ENCODE data around the gene PRKCA.
"Not testable (repeated sequence)": the region's sequence is repeated elsewhere in the genome, so short reads cannot be mapped to it uniquely, and the experiment has no call there.

PRKCA gene

DNA sequence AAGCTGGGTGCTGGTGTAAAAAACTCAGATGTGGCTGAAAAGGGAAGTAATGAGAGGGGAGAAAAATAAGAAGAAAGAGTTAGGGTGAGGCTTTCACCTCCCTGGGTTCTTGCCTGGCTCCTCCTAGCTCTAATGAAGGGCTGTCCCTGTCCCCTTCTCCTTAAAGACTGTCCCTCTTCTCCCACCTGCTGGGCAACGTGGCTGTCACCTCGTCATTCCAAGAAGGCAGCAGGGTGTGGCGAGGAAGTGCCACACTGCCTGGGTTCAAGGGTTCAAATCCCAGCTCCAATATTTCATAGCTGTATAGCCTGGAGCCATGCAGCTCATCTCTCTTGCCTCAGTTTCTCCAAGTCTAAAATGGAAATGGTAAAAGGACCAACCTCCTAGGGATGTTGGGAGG, 410.0 kb downstream of the PRKCA start:
- DNase-seq, result no peak
- in situ Hi-C loops (cut with HindIII; ENCODE audit: low pct_ligation_motif_present, low pct_unique_long_range_greater_than_20kb, low sequenced_read_pairs), result no loop called here

DNA sequence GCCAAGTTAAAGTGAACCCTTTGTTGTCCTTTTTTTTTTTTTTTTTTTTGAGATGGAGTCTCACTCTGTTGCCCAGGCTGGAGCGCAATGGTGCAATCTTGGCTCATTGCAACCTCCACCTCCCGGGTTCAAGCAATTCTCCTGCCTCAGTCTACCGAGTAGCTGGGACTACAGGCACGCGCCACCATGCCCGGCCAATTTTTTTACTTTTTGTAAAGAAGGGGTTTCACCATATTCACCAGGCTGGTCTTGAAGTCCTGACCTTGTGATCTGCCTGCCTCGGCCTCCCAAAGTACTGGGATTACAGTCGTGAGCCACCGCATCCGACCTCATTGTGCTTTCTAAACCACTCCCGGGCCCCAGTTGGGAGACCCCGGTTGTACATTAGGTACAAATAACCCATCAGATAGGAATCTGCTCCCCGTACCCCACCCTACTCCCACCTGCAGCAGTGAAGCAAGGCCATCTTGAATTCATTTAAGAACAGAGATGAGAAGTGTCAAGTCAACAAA, 410.7 kb downstream of the PRKCA start:
- in situ Hi-C loops (cut with HindIII; ENCODE audit: low pct_ligation_motif_present, low pct_unique_long_range_greater_than_20kb, low sequenced_read_pairs); DNase-seq: not testable (repeated sequence)

DNA sequence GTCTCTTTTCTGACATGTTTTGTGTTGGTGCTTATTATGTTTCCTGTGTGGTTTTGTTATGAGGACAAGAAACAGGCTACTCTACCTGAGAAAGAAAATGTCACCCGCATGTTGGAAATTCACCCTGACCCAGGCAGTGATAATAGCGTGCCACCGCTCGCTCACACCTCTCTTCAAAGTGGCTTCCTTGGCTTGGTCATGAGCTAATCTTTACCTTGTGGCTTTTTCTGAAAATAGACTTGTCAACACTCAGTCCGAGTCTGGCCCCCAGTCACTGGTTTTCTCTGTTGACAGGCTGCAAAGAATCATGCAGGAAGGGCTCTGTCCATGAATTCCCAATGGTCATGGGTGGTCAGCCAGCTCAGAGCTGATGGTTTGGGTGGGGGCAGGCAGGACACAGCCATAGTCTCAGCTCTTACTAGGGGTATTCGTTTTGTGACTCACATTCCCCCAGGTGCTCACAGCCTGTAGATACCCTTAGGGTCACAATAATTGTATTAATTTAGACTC, 411.2 kb downstream of the PRKCA start:
- in situ Hi-C loops (cut with HindIII; ENCODE audit: low pct_ligation_motif_present, low pct_unique_long_range_greater_than_20kb, low sequenced_read_pairs), result no loop called here
- DNase-seq, result peak; percentile 58

DNA sequence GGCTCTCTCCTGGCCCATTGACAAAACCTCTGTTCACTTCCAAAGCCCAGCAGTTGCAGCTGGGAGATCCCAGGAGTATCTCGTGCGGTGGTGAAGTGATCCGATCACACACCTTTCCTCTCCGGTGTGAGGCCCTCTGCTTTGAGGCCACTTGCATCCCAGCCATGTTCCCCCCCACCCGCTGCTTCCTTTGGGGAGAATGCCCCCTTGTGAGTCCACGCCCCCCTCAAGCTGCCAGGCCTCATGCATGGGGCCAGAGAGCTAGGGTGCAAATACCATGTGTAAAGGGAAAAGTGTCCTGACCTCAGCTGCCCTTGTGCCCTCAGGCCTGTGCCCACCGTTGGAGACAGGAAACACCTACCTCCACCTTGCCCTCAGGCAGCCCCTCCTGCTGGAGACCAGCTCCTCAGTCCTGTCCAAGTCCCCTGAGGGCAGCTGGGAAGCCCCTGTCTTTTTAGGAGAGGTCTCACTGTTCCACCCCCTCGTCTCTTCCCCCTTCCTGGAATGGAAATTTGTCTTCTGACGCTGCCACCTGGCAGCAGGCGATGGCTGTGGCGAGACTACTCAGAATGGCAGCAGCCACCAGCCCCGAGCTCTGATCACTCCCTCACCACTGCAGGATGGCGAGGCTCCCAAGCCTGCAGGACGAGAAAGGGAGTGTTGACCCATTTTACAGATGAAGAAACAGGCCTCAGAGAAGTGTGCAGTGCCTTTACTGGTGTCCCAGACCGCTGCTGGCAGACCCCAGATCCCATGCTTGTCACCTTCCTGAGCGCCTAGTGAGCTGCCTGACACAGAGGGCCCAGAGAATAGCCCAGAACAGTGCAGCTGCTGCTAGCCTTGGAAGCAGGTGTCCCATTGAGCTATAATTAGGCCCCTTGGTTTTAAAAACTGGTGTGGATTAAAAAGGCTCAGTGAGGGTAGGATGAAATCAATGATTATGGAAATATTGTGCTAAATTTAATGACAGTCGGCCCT, 411.9 kb downstream of the PRKCA start:
- in situ Hi-C loops (cut with HindIII; ENCODE audit: low pct_ligation_motif_present, low pct_unique_long_range_greater_than_20kb, low sequenced_read_pairs), result no loop called here
- DNase-seq, result no peak

DNA sequence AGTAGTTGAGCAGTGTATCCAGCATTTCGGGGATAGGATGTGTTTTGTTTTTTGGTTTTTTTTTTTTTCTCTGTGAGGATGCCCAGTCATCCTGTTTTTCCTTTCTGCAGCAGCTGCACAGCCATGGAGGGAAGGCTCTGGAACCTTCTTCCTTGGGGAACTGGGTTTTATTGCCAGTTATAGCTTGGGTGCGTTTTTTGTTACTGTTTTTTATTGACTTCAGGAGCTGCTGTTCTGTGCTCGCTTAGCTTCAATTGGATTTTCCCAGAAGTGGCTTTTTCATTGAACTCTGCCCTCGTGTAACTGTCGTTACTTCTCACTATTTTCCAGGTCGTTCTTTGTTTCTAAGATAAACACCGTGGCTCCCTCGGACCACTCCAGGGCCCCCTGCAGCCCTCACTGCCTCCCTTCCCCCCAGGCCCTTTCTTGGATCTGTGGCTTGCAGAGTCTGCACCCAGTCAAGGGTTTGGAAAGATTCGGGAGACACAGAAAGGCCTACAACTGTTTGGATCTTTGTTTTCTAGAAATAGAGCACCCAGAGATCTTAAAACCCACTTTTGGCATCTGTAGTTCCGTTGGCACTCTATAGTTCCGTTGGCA, 412.8 kb downstream of the PRKCA start:
- in situ Hi-C loops (cut with HindIII; ENCODE audit: low pct_ligation_motif_present, low pct_unique_long_range_greater_than_20kb, low sequenced_read_pairs), result no loop called here
- DNase-seq, result no peak

DNA sequence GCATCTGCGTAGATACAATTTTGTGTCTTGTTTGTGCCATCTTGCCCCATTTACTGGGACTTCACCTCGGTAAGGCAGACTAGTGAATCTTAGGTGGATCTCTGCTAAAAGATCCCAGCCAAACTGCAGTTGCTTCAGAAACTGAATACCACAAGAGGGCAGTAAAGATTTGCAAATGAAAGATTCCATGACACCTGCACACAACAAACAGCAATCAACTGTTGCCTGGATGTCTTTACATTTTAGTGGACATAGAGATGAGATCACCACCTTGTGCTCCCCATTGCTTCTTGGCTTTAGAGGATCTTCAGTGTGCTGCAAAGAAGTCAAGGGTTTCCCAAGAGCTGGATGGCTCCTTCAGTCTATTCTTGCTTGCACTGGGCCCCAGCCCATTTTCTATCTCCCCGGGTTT, 413.3 kb downstream of the PRKCA start:
- in situ Hi-C loops (cut with HindIII; ENCODE audit: low pct_ligation_motif_present, low pct_unique_long_range_greater_than_20kb, low sequenced_read_pairs), result no loop called here
- DNase-seq, result peak; percentile 60

DNA sequence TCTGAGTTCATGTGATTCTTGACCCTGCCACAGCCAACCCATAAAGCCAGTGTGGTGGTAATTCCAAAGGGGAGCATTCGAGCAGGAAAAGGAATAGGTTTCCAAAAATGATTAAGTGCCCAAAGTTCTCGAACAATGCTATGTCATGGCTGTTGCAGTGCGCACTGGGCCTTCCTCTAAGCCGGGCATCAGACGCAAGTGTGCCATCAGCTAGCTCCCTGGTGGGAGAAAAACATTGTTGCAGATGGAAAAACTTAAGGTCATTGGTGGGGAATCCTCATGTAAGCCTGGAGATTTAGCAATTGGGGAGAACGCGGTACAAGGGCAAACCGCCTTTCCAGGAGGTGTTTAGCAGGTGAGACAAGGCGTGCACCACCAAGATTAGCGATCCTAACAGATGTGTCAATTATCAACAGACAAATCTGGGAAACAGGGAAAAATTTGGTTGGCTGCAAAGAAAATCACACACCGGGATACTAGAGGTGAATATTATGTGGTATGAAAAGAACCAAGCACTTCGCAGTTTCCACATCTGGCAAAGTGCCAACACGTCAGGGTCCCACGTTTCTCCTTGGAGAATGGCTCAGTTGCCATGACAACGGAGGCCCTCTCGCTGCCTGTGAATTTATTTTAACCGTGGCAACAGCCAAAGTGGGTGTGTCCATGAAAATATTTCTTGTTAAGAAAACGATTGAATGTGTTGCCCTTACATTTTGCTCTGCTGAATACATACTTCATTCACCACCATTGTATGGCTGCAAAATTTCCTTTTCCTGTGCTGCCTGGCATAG, 414.0 kb downstream of the PRKCA start:
- in situ Hi-C loops (cut with HindIII; ENCODE audit: low pct_ligation_motif_present, low pct_unique_long_range_greater_than_20kb, low sequenced_read_pairs), result no loop called here

DNA sequence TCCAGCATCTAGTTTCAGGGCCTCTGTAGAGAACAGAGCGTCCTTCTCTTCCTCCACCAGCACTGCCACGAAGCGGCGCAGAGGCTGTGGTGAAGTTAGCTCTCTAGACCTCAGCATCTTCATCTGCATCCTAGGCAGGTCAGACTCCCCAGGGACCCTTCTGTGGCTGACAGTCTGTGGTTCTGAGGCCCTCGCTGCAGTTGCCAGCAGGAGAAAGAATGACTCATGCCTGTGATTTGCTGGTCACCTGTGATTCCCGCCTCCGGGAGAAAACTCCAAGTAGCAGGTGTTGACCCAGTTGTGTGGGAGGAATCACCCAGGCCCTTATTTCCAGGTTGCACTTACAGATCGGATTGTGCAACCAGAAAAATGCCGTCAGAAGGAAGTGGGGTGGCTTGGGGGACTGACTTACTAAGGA, 415.2 kb downstream of the PRKCA start:
- in situ Hi-C loops (cut with HindIII; ENCODE audit: low pct_ligation_motif_present, low pct_unique_long_range_greater_than_20kb, low sequenced_read_pairs), result no loop called here
- no peak for DNase-seq

More for the DNA sequence above, 414.0 kb downstream of the PRKCA start:
- no peak for DNase-seq

DNA sequence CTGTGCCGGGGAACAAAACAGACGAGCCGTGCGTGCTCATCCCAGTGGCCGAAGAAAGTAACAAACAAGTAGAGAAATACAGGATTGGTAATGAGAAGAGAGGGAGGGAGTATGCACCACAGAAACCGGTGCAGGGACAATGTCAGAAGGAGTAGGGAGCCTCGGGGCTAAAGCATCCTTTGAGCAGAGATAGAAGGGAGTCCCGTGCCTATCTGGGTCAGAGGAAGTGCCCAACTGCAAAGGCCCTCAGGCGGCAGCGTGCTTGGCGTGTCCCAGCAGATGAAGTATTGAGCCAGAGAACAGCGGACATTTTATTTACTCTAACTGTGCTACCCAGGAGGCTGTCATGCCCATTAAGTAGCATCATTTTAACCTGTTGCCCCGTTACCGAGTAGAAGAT, 417.6 kb downstream of the PRKCA start:
- DNase-seq, result no peak
- in situ Hi-C loops (cut with HindIII; ENCODE audit: low pct_ligation_motif_present, low pct_unique_long_range_greater_than_20kb, low sequenced_read_pairs), result no loop called here

DNA sequence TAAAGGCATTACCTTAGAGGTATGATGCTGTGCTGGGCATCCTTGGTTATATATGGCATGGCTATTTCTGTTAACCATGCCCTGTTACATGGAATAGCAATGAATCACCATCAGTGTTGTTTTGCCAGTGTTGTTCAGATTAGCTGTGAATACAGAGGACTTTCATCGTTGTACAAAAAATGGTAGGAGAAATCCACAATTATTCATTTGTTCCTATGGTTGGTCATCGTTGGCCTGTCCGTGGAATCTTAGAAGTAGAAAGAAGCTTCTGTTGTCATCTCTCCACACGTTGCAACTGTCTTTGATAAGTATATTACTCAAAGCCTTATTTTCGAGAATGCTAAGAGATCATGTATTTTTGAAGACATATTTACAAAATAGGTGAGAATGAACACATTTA, 418.2 kb downstream of the PRKCA start:
- in situ Hi-C loops (cut with HindIII; ENCODE audit: low pct_ligation_motif_present, low pct_unique_long_range_greater_than_20kb, low sequenced_read_pairs), result no loop called here
- no peak for DNase-seq

DNA sequence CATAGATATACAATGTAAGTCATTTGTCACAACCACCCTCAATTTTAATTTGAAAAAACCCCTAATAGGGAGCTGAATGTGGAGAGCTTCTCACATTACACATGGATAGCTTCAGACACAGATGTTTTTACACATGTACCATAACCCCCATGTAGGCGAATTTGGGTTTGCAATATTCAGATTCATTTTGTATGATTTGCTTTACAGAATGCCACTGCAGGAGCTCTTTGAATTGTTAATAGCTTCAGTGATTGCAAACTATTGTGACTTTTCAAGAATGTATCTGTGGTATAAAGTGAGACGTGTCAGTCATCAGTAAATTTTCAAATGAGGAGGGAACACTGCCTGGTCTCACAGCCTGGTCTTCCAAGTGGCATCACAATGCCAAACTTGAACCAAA, 419.9 kb downstream of the PRKCA start:
- in situ Hi-C loops (cut with HindIII; ENCODE audit: low pct_ligation_motif_present, low pct_unique_long_range_greater_than_20kb, low sequenced_read_pairs), result no loop called here
- DNase-seq, result no peak

DNA sequence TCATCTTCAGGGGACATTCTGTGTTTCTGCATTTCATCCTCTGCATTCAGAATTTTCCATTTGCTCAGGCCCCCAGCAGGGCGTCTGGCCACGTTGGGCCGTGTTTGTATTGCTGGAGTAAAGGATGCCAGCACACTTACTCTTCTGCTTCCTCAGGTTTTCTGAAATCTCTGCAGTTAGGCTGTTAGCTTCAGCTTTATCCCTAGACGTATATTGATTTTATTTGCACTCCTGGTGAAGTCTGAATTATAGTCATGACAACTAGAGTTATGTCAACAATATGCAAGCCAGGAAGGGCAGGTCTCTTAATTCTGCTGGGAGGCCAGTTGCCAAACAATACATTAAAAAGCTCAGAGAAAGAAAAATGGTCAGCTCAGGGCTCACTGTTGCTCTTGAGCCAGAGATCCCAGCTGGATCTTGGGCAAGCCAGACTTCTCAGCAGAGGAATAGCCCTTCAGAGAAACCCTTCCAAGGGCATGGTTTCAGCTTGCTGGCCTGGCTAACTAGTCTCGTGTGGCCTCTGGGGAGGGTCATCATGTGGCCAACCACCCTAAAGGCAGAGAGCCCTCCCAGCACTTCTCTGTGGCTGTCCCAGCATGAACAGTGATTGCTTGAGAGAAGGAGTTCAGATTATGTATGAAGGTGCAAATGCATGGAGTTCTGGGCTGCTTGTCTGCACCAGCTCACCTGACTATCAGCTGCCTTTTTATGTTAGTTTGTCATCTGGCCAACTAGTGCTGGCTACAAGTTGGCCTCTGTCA, 422.3 kb downstream of the PRKCA start:
- DNase-seq, result no peak
- in situ Hi-C loops (cut with HindIII; ENCODE audit: low pct_ligation_motif_present, low pct_unique_long_range_greater_than_20kb, low sequenced_read_pairs), result no loop called here

DNA sequence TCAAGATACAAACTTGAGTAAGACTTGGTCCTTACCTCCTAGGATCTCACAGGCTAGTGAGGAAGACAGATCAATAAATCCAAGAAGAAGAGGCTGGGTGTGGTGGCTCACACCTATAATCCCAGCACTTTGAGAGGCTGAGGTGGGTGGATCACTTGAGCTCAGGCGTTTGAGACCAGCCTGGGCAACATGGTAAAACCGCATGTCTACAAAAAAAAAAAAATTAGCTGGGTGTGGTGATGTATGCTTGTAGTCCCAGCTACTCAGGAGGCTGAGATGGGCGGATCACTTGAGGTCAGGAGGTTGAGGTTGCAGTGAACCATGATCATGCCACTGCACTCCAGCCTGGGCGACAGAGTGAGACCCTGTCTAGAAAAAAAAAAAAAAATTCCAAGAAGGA, 423.0 kb downstream of the PRKCA start:
- in situ Hi-C loops (cut with HindIII; ENCODE audit: low pct_ligation_motif_present, low pct_unique_long_range_greater_than_20kb, low sequenced_read_pairs), result not testable (repeated sequence)

DNA sequence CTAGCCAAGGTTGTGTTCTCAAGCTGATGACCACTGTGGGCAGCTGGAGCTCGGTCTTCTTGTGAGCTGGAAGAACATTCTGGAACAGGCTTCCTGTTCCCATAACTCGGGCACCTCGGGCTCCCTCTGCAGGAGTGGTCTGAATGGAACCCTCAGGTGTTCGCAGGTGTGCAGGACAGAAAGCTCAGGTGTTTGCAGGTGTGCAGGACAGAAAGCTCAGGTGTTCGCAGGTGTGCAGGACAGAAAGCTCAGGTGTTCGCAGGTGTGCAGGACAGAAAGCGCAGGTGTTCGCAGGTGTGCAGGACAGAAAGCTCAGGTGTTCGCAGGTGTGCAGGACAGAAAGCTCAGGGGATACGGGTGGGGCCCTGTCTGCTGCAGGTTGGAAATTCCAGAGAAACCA, 423.5 kb downstream of the PRKCA start:
- no peak for DNase-seq
- in situ Hi-C loops (cut with HindIII; ENCODE audit: low pct_ligation_motif_present, low pct_unique_long_range_greater_than_20kb, low sequenced_read_pairs), result no loop called here

More for the DNA sequence above, 423.0 kb downstream of the PRKCA start:
- DNase-seq, result not testable (repeated sequence)

DNA sequence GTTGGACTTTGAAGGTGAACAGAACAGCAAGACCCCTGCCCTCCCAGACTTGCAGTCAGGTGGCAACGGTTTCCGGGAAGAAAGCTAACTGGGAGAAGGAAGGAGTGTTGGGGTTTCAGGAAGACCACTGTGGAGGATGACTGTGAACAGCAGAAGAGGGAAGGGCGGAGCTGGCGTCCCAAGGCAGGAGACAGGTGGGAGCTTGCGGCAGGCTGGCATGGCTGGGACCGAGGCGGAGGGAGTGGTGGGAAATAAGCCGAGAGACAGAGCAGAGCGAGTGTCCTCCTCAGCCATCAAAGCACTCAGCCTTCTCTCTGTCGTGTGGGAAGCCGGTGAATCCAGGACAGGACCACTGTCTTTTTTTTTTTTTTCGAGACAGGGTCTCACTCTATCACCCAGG, 424.0 kb downstream of the PRKCA start:
- in situ Hi-C loops (cut with HindIII; ENCODE audit: low pct_ligation_motif_present, low pct_unique_long_range_greater_than_20kb, low sequenced_read_pairs), result no loop called here
- DNase-seq, result no peak

DNA sequence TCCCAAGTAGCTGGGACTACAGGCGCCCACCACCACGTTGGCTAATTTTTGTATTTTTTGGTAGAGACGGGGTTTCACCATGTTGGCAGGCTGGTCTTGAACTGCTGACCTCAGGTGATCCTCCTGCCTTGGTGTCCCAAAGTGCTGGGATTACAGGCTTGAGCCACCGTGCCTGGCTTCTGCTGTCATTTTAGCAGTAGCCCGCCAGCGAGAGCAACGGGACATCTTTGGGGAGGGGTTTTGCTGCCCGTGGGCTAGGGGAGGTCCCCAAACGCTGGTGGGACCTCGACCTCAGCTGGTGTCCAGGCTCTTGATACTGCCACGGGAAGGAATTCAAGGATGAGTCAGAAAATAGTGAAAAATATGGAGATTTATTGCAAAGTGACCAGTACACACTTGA, 424.4 kb downstream of the PRKCA start:
- in situ Hi-C loops (cut with HindIII; ENCODE audit: low pct_ligation_motif_present, low pct_unique_long_range_greater_than_20kb, low sequenced_read_pairs), result no loop called here
- DNase-seq, result no peak

DNA sequence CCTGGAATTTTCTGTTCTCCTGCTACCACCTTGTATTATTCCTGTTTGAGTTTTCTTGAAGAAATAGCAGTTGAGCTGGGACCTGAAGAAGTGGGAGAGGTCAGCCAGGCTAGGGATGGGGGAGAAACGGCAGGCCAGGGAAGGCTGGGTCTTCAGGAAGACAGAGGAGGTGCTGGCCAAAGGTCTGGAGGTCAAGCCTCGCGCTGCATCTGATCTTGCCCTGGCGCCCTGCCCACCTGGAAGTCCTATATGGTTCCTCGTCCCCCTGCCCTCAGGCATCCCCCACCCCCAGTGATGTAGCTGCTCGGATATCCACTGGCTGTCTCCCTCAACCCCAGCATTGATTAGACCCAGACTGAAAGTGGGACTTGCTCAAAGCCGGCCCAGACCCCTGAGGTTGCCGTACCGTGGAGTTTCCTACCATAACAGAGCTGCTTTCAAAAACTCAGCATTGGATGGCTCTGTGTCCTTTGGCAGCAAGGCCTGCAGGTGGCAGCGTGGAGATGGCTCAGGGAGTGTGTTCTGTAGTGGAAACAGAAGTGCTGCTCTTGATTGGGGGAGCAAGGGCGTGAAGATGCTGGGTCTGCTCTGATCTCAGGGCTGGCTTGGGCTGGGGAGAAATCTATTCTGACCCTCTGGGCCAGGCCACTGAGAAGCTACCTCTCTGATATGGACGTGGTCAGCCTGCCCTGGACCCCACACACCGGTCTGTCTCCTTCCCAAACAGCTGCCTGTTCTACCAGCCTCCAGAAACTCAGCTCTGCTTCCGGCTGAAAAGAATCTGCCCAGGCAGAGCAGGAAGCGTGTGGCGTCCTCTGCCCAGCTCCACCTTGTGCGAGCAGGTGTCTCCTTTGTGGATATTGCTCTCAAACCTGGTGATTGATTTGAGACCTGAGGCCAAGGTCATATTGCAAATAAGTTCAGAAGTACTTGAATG, 425.5 kb downstream of the PRKCA start:
- peak; percentile 48 for DNase-seq
- in situ Hi-C loops (cut with HindIII; ENCODE audit: low pct_ligation_motif_present, low pct_unique_long_range_greater_than_20kb, low sequenced_read_pairs), result no loop called here

Data from ACHN (cell line).